C4-2B (cell line): ENCODE results near the gene PLAC1.

Experiments used
- H3K27ac ChIP-seq: fragments of 450-650 bp; 2 replicates; pipeline ENCODE4 v1.5.1; 2017
- ZFX ChIP-seq: fragments of 450-650 bp; IDR thresholded peaks from 2 replicates; pipeline ENCODE4 v1.6.1; 2017
- TF ChIP-seq, protein P1 (sequence below): fragments of 450-650 bp; conservative IDR thresholded peaks from 2 replicates; pipeline ENCODE4 v1.5.1; 2017; ENCODE audit warnings: mild to moderate bottlenecking

Gene PLAC1

GRCh38 chrX:134692233-134692632, 34.0 kb upstream of the PLAC1 start:
- no peak overlapping the region for H3K27ac ChIP-seq

DNA sequence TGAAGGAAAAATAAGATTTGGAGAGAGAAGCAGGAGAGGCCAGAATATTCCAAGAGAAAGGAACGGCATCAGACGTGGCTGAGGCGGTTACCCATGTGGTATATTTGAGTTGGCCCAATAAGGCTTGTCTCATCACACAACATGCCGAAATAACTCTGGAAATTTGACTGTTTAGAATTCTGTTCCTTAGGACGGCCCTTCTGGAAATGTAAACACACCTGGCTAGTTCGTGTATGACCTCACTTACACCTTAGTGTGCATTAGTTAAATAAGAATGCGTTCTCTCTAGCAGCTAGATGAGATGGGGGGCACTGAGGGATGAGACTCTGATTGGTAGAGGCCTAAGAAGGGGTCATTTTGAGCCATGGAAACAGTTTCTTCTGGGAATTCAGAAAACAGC, 33.2 kb upstream of the PLAC1 start:
- TF ChIP-seq ZFX = no peak
- no peak overlapping the region for H3K27ac ChIP-seq

More at GRCh38 chrX:134692233-134692632, 34.0 kb upstream of the PLAC1 start:
- TF ChIP-seq, protein P1, sequence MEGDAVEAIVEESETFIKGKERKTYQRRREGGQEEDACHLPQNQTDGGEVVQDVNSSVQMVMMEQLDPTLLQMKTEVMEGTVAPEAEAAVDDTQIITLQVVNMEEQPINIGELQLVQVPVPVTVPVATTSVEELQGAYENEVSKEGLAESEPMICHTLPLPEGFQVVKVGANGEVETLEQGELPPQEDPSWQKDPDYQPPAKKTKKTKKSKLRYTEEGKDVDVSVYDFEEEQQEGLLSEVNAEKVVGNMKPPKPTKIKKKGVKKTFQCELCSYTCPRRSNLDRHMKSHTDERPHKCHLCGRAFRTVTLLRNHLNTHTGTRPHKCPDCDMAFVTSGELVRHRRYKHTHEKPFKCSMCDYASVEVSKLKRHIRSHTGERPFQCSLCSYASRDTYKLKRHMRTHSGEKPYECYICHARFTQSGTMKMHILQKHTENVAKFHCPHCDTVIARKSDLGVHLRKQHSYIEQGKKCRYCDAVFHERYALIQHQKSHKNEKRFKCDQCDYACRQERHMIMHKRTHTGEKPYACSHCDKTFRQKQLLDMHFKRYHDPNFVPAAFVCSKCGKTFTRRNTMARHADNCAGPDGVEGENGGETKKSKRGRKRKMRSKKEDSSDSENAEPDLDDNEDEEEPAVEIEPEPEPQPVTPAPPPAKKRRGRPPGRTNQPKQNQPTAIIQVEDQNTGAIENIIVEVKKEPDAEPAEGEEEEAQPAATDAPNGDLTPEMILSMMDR = no peak
- TF ChIP-seq ZFX = no peak

DNA sequence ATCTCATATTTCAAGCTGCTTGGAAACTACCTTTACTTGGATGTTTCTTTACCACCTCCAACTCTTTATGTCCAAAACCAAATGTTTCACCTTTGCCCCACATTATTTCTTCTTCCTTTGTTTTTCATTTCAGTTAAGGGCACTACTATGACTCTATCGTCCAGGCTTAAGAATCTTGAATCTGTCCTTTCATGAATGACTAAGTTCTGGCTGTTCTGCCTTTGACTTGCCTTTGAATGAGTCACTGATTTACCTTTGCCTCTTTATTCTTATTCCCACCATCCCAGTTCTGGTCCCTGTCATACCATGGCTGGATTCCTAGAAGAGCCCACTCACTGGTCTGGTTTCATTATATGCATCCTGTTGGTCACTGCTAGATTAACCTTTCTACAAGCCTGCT, 30.6 kb upstream of the PLAC1 start:
- no peak overlapping the region for H3K27ac ChIP-seq
- TF ChIP-seq, protein P1 = no peak
- TF ChIP-seq ZFX = no peak

- no peak overlapping the region for H3K27ac ChIP-seq
- TF ChIP-seq, protein P1 = no peak
- TF ChIP-seq ZFX = no peak
These were observed 30.0 kb upstream of the PLAC1 start for GRCh38 chrX:134688031-134688823.

DNA sequence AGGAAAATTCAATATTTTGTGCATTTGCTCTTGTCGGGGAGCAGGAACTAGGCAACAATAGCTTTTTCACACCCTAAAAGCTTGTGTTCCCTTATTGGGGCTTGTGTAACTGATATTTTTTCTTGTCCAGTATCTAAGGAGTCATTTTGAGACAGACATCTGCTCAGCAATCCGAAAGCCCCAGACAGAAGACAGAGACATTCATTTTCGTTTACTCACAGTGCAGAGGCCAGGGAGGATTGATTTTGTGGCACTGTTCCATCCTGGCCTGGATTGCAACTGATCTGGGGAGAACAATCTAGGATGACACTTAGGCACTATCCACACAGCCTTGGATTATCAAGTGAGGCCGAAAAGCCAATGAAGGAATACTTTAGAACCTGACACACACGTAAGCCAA, 27.4 kb upstream of the PLAC1 start:
- H3K27ac ChIP-seq = no peak overlapping the region
- TF ChIP-seq, protein P1 = no peak
- TF ChIP-seq ZFX = no peak

DNA sequence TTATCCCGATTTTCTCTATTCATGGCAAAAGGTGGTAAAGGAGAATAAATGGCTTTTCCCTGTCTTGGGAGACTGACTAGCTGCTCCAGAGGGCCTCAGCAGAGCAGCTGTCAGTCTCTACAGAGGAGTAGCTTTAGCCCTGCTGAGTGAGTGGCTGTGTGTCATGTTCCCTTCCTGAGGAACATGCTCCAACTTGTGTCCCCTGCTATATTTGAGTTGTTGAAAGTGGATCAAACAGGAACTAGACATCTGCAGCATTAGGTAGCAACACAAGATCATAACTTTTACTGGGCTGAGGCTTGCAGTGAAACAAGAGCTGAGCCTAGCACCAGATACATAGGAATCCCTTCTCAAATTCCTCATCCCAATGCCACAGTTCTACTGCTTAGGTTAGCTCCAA, 26.7 kb upstream of the PLAC1 start:
- TF ChIP-seq, protein P1 = no peak
- no peak for TF ChIP-seq ZFX
- H3K27ac ChIP-seq = no peak overlapping the region

GRCh38 chrX:134683351-134684005, 25.2 kb upstream of the PLAC1 start:
- no peak overlapping the region for H3K27ac ChIP-seq
- no peak for TF ChIP-seq ZFX
- TF ChIP-seq, protein P1 = no peak

DNA sequence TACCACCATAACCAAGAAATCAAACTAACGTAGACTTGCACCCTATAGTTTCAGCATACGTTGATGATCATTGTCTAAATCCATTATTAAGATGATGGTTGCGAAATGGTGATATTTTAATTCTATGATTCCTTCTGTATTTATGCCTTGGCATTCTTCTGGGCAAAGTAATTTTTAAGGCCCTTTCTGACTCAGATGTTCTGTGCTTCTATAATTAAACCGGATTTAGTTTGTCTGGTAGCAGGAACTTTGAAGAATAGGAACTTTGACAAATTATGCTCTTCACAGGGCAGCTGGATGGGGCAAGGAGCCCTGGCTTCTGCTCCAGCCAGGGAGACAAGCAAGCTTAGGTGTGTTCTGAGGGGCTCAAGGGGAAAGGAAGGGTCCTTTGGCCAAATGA, 23.8 kb upstream of the PLAC1 start:
- no peak overlapping the region for H3K27ac ChIP-seq
- no peak for TF ChIP-seq ZFX
- TF ChIP-seq, protein P1 = no peak
